NCI-H510A treated with DMSO at 0.1 percent for 48 hours (cell line): ENCODE data around the gene TANC1.
"Not testable (repeated sequence)": the region's sequence is repeated elsewhere in the genome, so short reads cannot be mapped to it uniquely, and the experiment has no call there.

Experiments
- DNase-seq: peaks from one replicate; lab custom pipeline; 2025; lab: John Stamatoyannopoulos, UW

TANC1 gene

GRCh38 chr2:159140070-159140769, 171.8 kb downstream of the TANC1 start:
- no peak for DNase-seq

GRCh38 chr2:159140821-159141220, 172.4 kb downstream of the TANC1 start:
- DNase-seq, result not testable (repeated sequence)

GRCh38 chr2:159144776-159145614, 176.6 kb downstream of the TANC1 start:
- no peak for DNase-seq

GRCh38 chr2:159145745-159146354, 177.4 kb downstream of the TANC1 start:
- DNase-seq, result no peak

GRCh38 chr2:159146996-159147666, 178.7 kb downstream of the TANC1 start:
- peak; percentile 25 for DNase-seq

GRCh38 chr2:159147690-159148089, 179.2 kb downstream of the TANC1 start:
- no peak for DNase-seq

GRCh38 chr2:159148901-159149300, 180.5 kb downstream of the TANC1 start:
- no peak for DNase-seq

GRCh38 chr2:159149747-159150146, 181.3 kb downstream of the TANC1 start:
- no peak for DNase-seq

GRCh38 chr2:159150280-159150746, 181.9 kb downstream of the TANC1 start:
- no peak for DNase-seq

- no peak for DNase-seq
Measured at GRCh38 chr2:159151198-159152127, 183.0 kb downstream of the TANC1 start.

- no peak for DNase-seq
Measured at GRCh38 chr2:159152128-159152778, 183.8 kb downstream of the TANC1 start.

GRCh38 chr2:159153063-159153462, 184.6 kb downstream of the TANC1 start:
- DNase-seq, result no peak

- DNase-seq, result no peak
Measured at GRCh38 chr2:159153463-159153862, 185.0 kb downstream of the TANC1 start.

- no peak for DNase-seq
Measured at GRCh38 chr2:159153951-159154350, 185.5 kb downstream of the TANC1 start.

- no peak for DNase-seq
Measured at GRCh38 chr2:159154366-159154765, 185.9 kb downstream of the TANC1 start.

- no peak for DNase-seq
Measured at GRCh38 chr2:159155320-159155719, 186.9 kb downstream of the TANC1 start.

- no peak for DNase-seq
Measured at GRCh38 chr2:159155791-159156190, 187.4 kb downstream of the TANC1 start.

GRCh38 chr2:159156834-159157233, 188.4 kb downstream of the TANC1 start:
- no peak for DNase-seq

GRCh38 chr2:159157361-159158209, 189.1 kb downstream of the TANC1 start:
- DNase-seq, result no peak

- no peak for DNase-seq
Measured at GRCh38 chr2:159160412-159160811, 192.0 kb downstream of the TANC1 start.
